Activated T-cell treated with anti-CD3 and anti-CD28 coated beads, Interleukin-2, amount 50 U/mL, for 24 hours (primary cell): ENCODE measurements around the gene ERMP1.
"Not testable (repeated sequence)": the region's sequence is repeated elsewhere in the genome, so short reads cannot be mapped to it uniquely, and the experiment has no call there.

Experiments used
- DNase-seq: peaks from one replicate; pipeline ENCODE4 v3.0.0-alpha.2; 2020
- H3K27ac Mint-ChIP-seq: 2 replicates; pipeline ENCODE4 v1.8.0; 2020; ENCODE audit warnings: mild to moderate bottlenecking, mixed read lengths
- H3K27me3 Mint-ChIP-seq: 2 replicates; pipeline ENCODE4 v1.8.0; 2020; ENCODE audit warnings: mixed read lengths
- H3K36me3 Mint-ChIP-seq: 2 replicates; pipeline ENCODE4 v1.8.0; 2020; ENCODE audit warnings: low read depth, mixed read lengths
- H3K4me1 Mint-ChIP-seq: 2 replicates; pipeline ENCODE4 v1.8.0; 2020; ENCODE audit warnings: low read depth, mixed read lengths
- H3K4me3 Mint-ChIP-seq: 2 replicates; pipeline ENCODE4 v1.8.0; 2020; ENCODE audit warnings: mild to moderate bottlenecking, moderate library complexity, mixed read lengths
- H3K9me3 Mint-ChIP-seq: 2 replicates; pipeline ENCODE4 v1.8.0; 2020; ENCODE audit warnings: mixed read lengths

Gene ERMP1

GRCh38 chr9:5787220-5787619 is 45.7 kb downstream of the ERMP1 start:
- Mint-ChIP-seq H3K4me1 (peaks cover 62% of the 10 kb centered on the region), H3K4me3 (no peak overlapping the region), H3K27me3 (no peaks in the 10 kb centered on the region), H3K9me3 (peaks cover 14% of the 10 kb centered on the region), H3K36me3 (peaks cover 99% of the 10 kb centered on the region), H3K27ac (peak overlapping the region; percentile 88)
- no peak for DNase-seq

GRCh38 chr9:5786370-5787127 is 46.4 kb downstream of the ERMP1 start:
- Mint-ChIP-seq H3K27me3 (no peaks in the 10 kb centered on the region), H3K4me1 (peaks cover 55% of the 10 kb centered on the region), H3K4me3 (no peak overlapping the region), H3K9me3 (peaks cover 20% of the 10 kb centered on the region), H3K27ac (peak overlapping the region; percentile 88), H3K36me3 (peaks cover 99% of the 10 kb centered on the region)
- DNase-seq, result no peak

- Mint-ChIP-seq H3K4me3 (no peak overlapping the region), H3K9me3 (peaks cover 36% of the 10 kb centered on the region), H3K4me1 (peaks cover 40% of the 10 kb centered on the region), H3K27me3 (no peaks in the 10 kb centered on the region), H3K27ac (no peak overlapping the region), H3K36me3 (peaks cover 99% of the 10 kb centered on the region)
- no peak for DNase-seq
Observed at GRCh38 chr9:5784526-5785315, 48.2 kb downstream of the ERMP1 start.

GRCh38 chr9:5783982-5784381 is 48.9 kb downstream of the ERMP1 start:
- Mint-ChIP-seq H3K4me1 (peaks cover 36% of the 10 kb centered on the region), H3K4me3 (no peak overlapping the region), H3K27ac (no peak overlapping the region), H3K36me3 (peaks cover 99% of the 10 kb centered on the region), H3K27me3 (no peaks in the 10 kb centered on the region), H3K9me3 (peaks cover 37% of the 10 kb centered on the region)
- DNase-seq, result no peak

- Mint-ChIP-seq H3K27ac (peak overlapping the region; percentile 22), H3K9me3 (peaks cover 43% of the 10 kb centered on the region), H3K4me1 (peaks cover 31% of the 10 kb centered on the region), H3K36me3 (peaks cover 99% of the 10 kb centered on the region)
- H3K27me3 Mint-ChIP-seq, H3K4me3 Mint-ChIP-seq, DNase-seq: not testable (repeated sequence)
Observed at GRCh38 chr9:5783420-5783819, 49.5 kb downstream of the ERMP1 start.

- not testable (repeated sequence) for H3K4me1 Mint-ChIP-seq, DNase-seq, H3K27me3 Mint-ChIP-seq, H3K4me3 Mint-ChIP-seq
- Mint-ChIP-seq H3K9me3 (peaks cover 52% of the 10 kb centered on the region), H3K36me3 (peaks cover 94% of the 10 kb centered on the region), H3K27ac (peak overlapping the region; percentile 50)
Observed at GRCh38 chr9:5779705-5780218, 53.2 kb downstream of the ERMP1 start.

- H3K9me3 Mint-ChIP-seq, result peaks cover 52% of the 10 kb centered on the region
- peaks cover 94% of the 10 kb centered on the region for H3K36me3 Mint-ChIP-seq
- H3K4me1 Mint-ChIP-seq, result peaks cover 6% of the 10 kb centered on the region
Observed at GRCh38 chr9:5778805-5779204, 54.1 kb downstream of the ERMP1 start.

GRCh38 chr9:5773324-5773999 is 59.5 kb downstream of the ERMP1 start:
- no peaks in the 10 kb centered on the region for H3K27me3 Mint-ChIP-seq
- H3K9me3 Mint-ChIP-seq, result peaks cover 10% of the 10 kb centered on the region
- no peak for DNase-seq
- H3K4me1 Mint-ChIP-seq, result peaks cover 11% of the 10 kb centered on the region
- H3K4me3 Mint-ChIP-seq, result no peak overlapping the region
- no peak overlapping the region for H3K27ac Mint-ChIP-seq
- H3K36me3 Mint-ChIP-seq, result peaks cover 92% of the 10 kb centered on the region

More at GRCh38 chr9:5778805-5779204, 54.1 kb downstream of the ERMP1 start:
- DNase-seq, result no peak
- H3K27me3 Mint-ChIP-seq, result no peaks in the 10 kb centered on the region
- H3K4me3 Mint-ChIP-seq, result no peak overlapping the region
- no peak overlapping the region for H3K27ac Mint-ChIP-seq

GRCh38 chr9:5767968-5768932 is 64.7 kb downstream of the ERMP1 start:
- Mint-ChIP-seq H3K4me3 (peak overlapping the region; percentile 57), H3K4me1 (peaks cover 44% of the 10 kb centered on the region), H3K36me3 (peaks cover 92% of the 10 kb centered on the region), H3K27ac (peak overlapping the region; percentile 94), H3K9me3 (no peaks in the 10 kb centered on the region), H3K27me3 (no peaks in the 10 kb centered on the region)
- DNase-seq, result peak; percentile 41

GRCh38 chr9:5764130-5764868 is 68.6 kb downstream of the ERMP1 start:
- H3K27me3 Mint-ChIP-seq, result no peaks in the 10 kb centered on the region
- peaks cover 89% of the 10 kb centered on the region for H3K36me3 Mint-ChIP-seq
- DNase-seq, result no peak
- peaks cover 71% of the 10 kb centered on the region for H3K4me1 Mint-ChIP-seq
- H3K27ac Mint-ChIP-seq, result peak overlapping the region; percentile 83
- H3K4me3 Mint-ChIP-seq, result no peak overlapping the region
- no peaks in the 10 kb centered on the region for H3K9me3 Mint-ChIP-seq

- Mint-ChIP-seq H3K4me1 (peaks cover 63% of the 10 kb centered on the region), H3K27ac (no peak overlapping the region), H3K9me3 (no peaks in the 10 kb centered on the region), H3K4me3 (no peak overlapping the region), H3K36me3 (peaks cover 90% of the 10 kb centered on the region), H3K27me3 (no peaks in the 10 kb centered on the region)
- no peak for DNase-seq
Observed at GRCh38 chr9:5762421-5762820, 70.5 kb downstream of the ERMP1 start.

- Mint-ChIP-seq H3K36me3 (peaks cover 88% of the 10 kb centered on the region), H3K9me3 (no peaks in the 10 kb centered on the region), H3K27me3 (no peaks in the 10 kb centered on the region), H3K4me3 (no peak overlapping the region), H3K27ac (peak overlapping the region; percentile 86), H3K4me1 (peaks cover 57% of the 10 kb centered on the region)
- no peak for DNase-seq
Observed at GRCh38 chr9:5760338-5760737, 72.6 kb downstream of the ERMP1 start.

- Mint-ChIP-seq H3K4me1 (peaks cover 27% of the 10 kb centered on the region), H3K27ac (no peak overlapping the region), H3K36me3 (peaks cover 68% of the 10 kb centered on the region), H3K27me3 (no peaks in the 10 kb centered on the region), H3K4me3 (no peak overlapping the region), H3K9me3 (no peaks in the 10 kb centered on the region)
- DNase-seq, result no peak
Observed at GRCh38 chr9:5756633-5757032, 76.3 kb downstream of the ERMP1 start.
